Measurements from ENCODE around the gene RARB.

RARB gene

GRCh38 chr3:25619382-25619781 lies 191.3 kb downstream of the RARB start:
- POLR2A ChIA-PET = no interaction called here
- CTCF ChIA-PET = no interaction called here
- H3K9me3 ChIP-seq (ENCODE audit: control insufficient read depth, insufficient read depth, low read depth, low read length) = no peaks in the 10 kb centered on the region
- no peak overlapping the region for H3K4me3 ChIP-seq (ENCODE audit: low read depth, low read length)
- H3K36me3 ChIP-seq (ENCODE audit: control insufficient read depth in 2 of 2, insufficient read depth in 1 of 2, low read length in 2 of 2) = peaks cover 22 to 71% of the 10 kb centered on the region in 2 experiments; a peak in 2 of 3 replicates
- H3K27ac ChIP-seq (ENCODE audit: extremely low read depth, low read depth, low read length) = no peak overlapping the region
- no peak for TF ChIP-seq KLF8 (tag by site-specific recombination; IDR thresholded peaks at IDR 0.05)
- no peak for TF ChIP-seq ZNF449 (tag by site-specific recombination; IDR thresholded peaks at IDR 0.05)
- TF ChIP-seq, protein P1, sequence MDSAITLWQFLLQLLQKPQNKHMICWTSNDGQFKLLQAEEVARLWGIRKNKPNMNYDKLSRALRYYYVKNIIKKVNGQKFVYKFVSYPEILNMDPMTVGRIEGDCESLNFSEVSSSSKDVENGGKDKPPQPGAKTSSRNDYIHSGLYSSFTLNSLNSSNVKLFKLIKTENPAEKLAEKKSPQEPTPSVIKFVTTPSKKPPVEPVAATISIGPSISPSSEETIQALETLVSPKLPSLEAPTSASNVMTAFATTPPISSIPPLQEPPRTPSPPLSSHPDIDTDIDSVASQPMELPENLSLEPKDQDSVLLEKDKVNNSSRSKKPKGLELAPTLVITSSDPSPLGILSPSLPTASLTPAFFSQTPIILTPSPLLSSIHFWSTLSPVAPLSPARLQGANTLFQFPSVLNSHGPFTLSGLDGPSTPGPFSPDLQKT (IDR thresholded peaks at IDR 0.05; ENCODE audit: borderline replicate concordance, low read depth, low read length) = no peak
- no peak for TF ChIP-seq ZNF248 (tag by site-specific recombination; IDR thresholded peaks at IDR 0.05)
- no peak for TF ChIP-seq ZBTB7A (tag by site-specific recombination; IDR thresholded peaks at IDR 0.05; ENCODE audit: low read depth)
- TF ChIP-seq ZNF514 (tag by site-specific recombination; IDR thresholded peaks at IDR 0.05) = no peak
- TF ChIP-seq SP3 (tag by site-specific recombination; IDR thresholded peaks at IDR 0.05) = no peak
- no peak for TF ChIP-seq GLIS1 (tag by site-specific recombination; IDR thresholded peaks at IDR 0.05)
- TF ChIP-seq ZNF341 (tag by site-specific recombination; IDR thresholded peaks at IDR 0.05; ENCODE audit: low read depth) = no peak
- no peak for TF ChIP-seq ZNF777 (tag by site-specific recombination; IDR thresholded peaks at IDR 0.05; ENCODE audit: borderline replicate concordance)
- no peak for TF ChIP-seq ZNF366 (tag by site-specific recombination; conservative IDR thresholded peaks at IDR 0.05)
- TF ChIP-seq ZNF394 (tag by site-specific recombination; IDR thresholded peaks at IDR 0.05; ENCODE audit: borderline replicate concordance) = no peak
- no peak for TF ChIP-seq ZBTB8A (tag by site-specific recombination; IDR thresholded peaks at IDR 0.05)
- no peak for TF ChIP-seq ZEB2 (tag by site-specific recombination; IDR thresholded peaks at IDR 0.05)
- no peak for TF ChIP-seq ZIC2 (tag by site-specific recombination; IDR thresholded peaks at IDR 0.05)
- TF ChIP-seq, protein P2, sequence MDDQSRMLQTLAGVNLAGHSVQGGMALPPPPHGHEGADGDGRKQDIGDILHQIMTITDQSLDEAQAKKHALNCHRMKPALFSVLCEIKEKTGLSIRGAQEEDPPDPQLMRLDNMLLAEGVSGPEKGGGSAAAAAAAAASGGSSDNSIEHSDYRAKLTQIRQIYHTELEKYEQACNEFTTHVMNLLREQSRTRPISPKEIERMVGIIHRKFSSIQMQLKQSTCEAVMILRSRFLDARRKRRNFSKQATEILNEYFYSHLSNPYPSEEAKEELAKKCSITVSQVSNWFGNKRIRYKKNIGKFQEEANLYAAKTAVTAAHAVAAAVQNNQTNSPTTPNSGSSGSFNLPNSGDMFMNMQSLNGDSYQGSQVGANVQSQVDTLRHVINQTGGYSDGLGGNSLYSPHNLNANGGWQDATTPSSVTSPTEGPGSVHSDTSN (CRISPR knock-in tag; IDR thresholded peaks at IDR 0.05) = no peak
- no peak for TF ChIP-seq HOXA7 (CRISPR knock-in tag; IDR thresholded peaks at IDR 0.05; ENCODE audit: borderline replicate concordance)
- TF ChIP-seq GFI1B (tag by site-specific recombination; IDR thresholded peaks at IDR 0.05) = no peak
- TF ChIP-seq, protein P3, sequence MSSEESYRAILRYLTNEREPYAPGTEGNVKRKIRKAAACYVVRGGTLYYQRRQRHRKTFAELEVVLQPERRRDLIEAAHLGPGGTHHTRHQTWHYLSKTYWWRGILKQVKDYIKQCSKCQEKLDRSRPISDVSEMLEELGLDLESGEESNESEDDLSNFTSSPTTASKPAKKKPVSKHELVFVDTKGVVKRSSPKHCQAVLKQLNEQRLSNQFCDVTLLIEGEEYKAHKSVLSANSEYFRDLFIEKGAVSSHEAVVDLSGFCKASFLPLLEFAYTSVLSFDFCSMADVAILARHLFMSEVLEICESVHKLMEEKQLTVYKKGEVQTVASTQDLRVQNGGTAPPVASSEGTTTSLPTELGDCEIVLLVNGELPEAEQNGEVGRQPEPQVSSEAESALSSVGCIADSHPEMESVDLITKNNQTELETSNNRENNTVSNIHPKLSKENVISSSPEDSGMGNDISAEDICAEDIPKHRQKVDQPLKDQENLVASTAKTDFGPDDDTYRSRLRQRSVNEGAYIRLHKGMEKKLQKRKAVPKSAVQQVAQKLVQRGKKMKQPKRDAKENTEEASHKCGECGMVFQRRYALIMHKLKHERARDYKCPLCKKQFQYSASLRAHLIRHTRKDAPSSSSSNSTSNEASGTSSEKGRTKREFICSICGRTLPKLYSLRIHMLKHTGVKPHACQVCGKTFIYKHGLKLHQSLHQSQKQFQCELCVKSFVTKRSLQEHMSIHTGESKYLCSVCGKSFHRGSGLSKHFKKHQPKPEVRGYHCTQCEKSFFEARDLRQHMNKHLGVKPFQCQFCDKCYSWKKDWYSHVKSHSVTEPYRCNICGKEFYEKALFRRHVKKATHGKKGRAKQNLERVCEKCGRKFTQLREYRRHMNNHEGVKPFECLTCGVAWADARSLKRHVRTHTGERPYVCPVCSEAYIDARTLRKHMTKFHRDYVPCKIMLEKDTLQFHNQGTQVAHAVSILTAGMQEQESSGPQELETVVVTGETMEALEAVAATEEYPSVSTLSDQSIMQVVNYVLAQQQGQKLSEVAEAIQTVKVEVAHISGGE (tag by site-specific recombination; conservative IDR thresholded peaks at IDR 0.05; ENCODE audit: low read depth) = no peak
- no peak for TF ChIP-seq SETDB1 (IDR thresholded peaks at IDR 0.05; ENCODE audit: insufficient read length, low read length)
- no peaks in the 10 kb centered on the region for H3K4me1 ChIP-seq (ENCODE audit: control insufficient read depth, insufficient read depth, low read length)

DNA sequence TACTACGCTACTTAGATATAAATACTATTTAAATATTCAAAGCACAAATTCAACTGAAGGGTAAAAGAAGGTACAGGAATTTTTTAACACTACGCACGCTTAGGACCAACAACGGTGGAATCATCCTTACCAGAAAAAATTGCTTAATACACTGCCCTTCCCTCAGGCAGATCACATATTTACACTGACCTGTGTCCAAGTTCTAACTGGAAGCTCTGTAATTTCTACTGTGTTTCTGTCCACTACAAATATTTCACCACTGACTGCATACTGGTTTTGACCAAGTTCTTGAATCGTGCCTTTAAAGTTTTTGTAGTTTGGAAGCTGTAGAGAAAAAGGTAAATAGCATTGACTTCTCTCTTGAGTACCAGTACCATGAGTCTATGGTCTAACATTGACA lies 192.4 kb downstream of the RARB start:
- H3K4me1 ChIP-seq (ENCODE audit: control insufficient read depth, insufficient read depth, low read length) = no peaks in the 10 kb centered on the region
- H3K27ac ChIP-seq (ENCODE audit: extremely low read depth, low read depth, low read length) = no peak overlapping the region
- ChIA-PET CTCF (no interaction called here), POLR2A (no interaction called here)
- H3K36me3 ChIP-seq (ENCODE audit: control insufficient read depth in 2 of 2, insufficient read depth in 1 of 2, low read length in 2 of 2) = peaks cover 13 to 81% of the 10 kb centered on the region in 2 experiments; a peak in 2 of 3 replicates
- H3K9me3 ChIP-seq (ENCODE audit: control insufficient read depth, insufficient read depth, low read depth, low read length) = no peaks in the 10 kb centered on the region
- H3K4me3 ChIP-seq (ENCODE audit: low read depth, low read length) = no peak overlapping the region
- TF ChIP-seq ZNF585B (tag by site-specific recombination; IDR thresholded peaks at IDR 0.05) (no peak), BCL11A (tag by site-specific recombination; IDR thresholded peaks at IDR 0.05; ENCODE audit: low read depth) (no peak), ZBTB20 (tag by site-specific recombination; IDR thresholded peaks at IDR 0.05) (no peak), ZNF548 (tag by site-specific recombination; IDR thresholded peaks at IDR 0.05) (no peak), ZNF747 (tag by site-specific recombination; IDR thresholded peaks at IDR 0.05) (no peak), ZNF768 (tag by site-specific recombination; IDR thresholded peaks at IDR 0.05) (no peak), ZNF426 (tag by site-specific recombination; IDR thresholded peaks at IDR 0.05) (no peak), ZNF175 (tag by site-specific recombination; IDR thresholded peaks at IDR 0.05) (no peak), ZBTB49 (tag by site-specific recombination; IDR thresholded peaks at IDR 0.05; ENCODE audit: low read depth) (no peak)
